HL-60 (cell line): ENCODE data around the gene ARHGAP26.

ENCODE experiments used
- CTCF ChIP-seq: IDR thresholded peaks from one replicate; pipeline ENCODE4 v1.5.1; 2011; ENCODE audit warnings: low read length, control low read depth, inconsistent platforms; ENCODE audit not compliant: insufficient read depth
- GABPA ChIP-seq: IDR thresholded peaks from 2 replicates; pipeline ENCODE4 v1.6.1; 2012; ENCODE audit warnings: low read depth

GRCh38 chr5:142727735-142728047, 42.5 kb upstream of the ARHGAP26 start:
- TF ChIP-seq CTCF, result no peak
- TF ChIP-seq GABPA, result no peak
